ENCODE results near the gene KANK3.

DNA sequence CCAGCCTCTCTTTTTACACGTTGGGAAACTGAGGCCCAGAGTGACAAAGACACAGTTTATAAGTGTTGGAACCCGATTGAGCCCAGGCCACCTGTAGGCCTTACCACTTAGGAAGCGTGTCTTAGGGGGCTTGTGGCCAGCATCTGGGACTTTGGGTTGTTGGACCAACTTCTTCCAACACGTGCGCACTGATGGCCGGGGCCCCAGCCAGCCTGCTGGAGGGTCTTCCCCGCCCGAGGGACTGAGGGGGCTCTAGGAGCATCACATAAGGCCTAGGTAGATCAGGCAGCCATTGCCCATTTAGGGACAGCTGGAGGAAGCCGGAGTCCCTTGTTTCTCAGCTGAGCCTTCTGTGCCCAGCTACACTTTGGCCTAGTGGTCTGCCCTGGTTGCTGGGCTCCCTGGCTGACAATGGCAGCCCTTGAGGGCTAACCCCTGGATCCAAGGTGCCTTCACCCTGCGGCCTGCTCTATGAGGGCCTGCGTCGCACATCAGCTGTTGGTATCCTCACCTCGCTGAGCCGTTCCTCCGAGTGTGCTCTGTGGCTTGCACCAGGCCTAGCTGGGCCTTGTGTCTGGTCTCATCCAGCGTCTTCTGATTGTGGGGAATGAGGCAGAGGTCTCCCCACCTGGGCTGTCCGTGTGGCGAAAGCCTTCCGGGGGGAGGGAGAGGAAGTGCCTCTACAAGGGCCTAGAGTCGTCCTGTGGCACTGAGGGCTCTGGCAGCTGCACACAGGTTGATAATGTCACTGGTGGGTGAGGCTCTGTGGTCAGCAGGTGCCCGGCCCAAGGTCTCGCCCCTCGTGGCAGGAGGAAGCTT is 48.3 kb upstream of the KANK3 start:
- TF ChIP-seq, protein P1, sequence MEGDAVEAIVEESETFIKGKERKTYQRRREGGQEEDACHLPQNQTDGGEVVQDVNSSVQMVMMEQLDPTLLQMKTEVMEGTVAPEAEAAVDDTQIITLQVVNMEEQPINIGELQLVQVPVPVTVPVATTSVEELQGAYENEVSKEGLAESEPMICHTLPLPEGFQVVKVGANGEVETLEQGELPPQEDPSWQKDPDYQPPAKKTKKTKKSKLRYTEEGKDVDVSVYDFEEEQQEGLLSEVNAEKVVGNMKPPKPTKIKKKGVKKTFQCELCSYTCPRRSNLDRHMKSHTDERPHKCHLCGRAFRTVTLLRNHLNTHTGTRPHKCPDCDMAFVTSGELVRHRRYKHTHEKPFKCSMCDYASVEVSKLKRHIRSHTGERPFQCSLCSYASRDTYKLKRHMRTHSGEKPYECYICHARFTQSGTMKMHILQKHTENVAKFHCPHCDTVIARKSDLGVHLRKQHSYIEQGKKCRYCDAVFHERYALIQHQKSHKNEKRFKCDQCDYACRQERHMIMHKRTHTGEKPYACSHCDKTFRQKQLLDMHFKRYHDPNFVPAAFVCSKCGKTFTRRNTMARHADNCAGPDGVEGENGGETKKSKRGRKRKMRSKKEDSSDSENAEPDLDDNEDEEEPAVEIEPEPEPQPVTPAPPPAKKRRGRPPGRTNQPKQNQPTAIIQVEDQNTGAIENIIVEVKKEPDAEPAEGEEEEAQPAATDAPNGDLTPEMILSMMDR (conservative IDR thresholded peaks at IDR 0.05 in 1 of 2, IDR thresholded peaks at IDR 0.05 in 1 of 2; ENCODE audit: low read depth in 1 of 2, low read length in 2 of 2): no peak
- no peak for TF ChIP-seq EZH2 (IDR thresholded peaks at IDR 0.05; ENCODE audit: low read length, missing control alignments)

Measured in fibroblast of lung (primary cell).